ENCODE measurements around the gene ALG14. TPM values are rescaled to one million over a fixed set of nuclear protein-coding genes. Genes with fewer than 3 reads are reported as not detected.
A peak's percentile ranks its signal among the peaks of the same experiment; 100 is the strongest.

Gene ALG14, protein sequence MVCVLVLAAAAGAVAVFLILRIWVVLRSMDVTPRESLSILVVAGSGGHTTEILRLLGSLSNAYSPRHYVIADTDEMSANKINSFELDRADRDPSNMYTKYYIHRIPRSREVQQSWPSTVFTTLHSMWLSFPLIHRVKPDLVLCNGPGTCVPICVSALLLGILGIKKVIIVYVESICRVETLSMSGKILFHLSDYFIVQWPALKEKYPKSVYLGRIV
- total RNA-seq (2.6 and 3.3 TPM in 2 replicates), polyA plus RNA-seq (0.48 and 0.92 TPM in 2 replicates), polyA minus RNA-seq (0.43 and 1.4 TPM in 2 replicates)
- total RNA-seq (2013) = 2.9 TPM

DNA sequence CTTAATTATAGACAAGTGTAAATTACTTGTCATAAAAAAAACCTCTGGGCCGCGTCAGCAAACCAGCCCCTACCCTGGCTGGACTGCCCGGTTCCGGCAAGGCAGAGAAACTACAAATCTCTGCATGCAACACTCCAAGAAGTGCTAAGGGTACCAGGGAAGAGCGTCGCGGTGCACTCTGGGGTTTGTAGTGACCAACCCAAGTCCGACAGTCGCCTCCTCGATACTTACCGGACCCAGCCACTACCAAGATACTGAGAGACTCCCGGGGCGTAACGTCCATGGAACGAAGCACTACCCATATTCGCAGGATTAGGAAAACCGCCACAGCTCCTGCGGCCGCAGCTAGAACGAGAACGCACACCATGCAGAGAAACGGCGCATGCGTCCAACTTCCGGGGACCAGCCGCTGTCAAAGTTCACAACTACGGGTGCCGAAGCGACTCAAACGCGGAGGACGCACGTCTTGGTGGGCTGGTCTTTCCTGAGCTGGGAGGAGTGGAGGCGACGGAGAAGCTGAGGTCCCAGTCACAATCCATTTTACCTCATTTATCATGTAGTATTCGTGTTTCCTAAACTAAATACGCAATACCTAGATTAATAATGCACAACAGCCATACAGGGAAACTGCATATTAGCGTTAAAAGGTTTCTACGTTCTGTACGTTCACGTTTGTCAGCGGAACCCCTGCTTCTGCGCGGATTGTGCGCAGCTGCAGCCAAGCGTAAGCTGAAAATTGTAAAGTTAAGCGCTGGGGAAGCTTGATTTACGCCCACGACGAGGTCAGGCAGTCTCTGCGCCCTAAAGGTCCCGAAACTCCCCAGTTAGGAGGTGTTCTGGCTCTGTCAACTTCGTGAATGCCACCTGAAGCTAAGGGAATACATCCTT, at the start of gene ALG14:
Gene ALG14, minus strand, starts transcription at position 420 of the 888 bp plus-strand sequence. Its CDS starts 53 bp downstream, at position 367.
- intact Hi-C loops (cut with micrococcal nuclease) = loop anchor here (1.0 to 5.0 kb wide), 8 partner anchors 30 to 1890 kb away; partner anchors contain the start of genes ABCD3, CCDC18, CNN3 and PTBP2
- no peaks in the 10 kb centered on the region for H3K36me3 ChIP-seq (replicated peaks in 1 of 2; ENCODE audit: control extremely low read depth in 1 of 2, control insufficient read depth in 1 of 2, extremely low read depth in 1 of 2, insufficient read depth in 2 of 2, low read length in 1 of 2)
- H3K4me3 ChIP-seq (ENCODE audit: control extremely low read depth in 1 of 5, extremely low read depth in 1 of 5, insufficient read depth in 1 of 5, low read depth in 2 of 5, low read length in 4 of 5) = peak within 1 kb of the TSS; percentile 78 to 92 (median 86)
- peak; percentile 98 for DNase-seq
- peaks cover 11 to 14% of the 10 kb centered on the region in 2 donors for H3K4me1 ChIP-seq (ENCODE audit: control insufficient read depth in 2 of 2, insufficient read depth in 2 of 2, low read length in 2 of 2)
- H3K9me3 Mint-ChIP-seq (ENCODE audit: insufficient read depth) = no peaks in the 10 kb centered on the region
- peak within 1 kb of the TSS; percentile 86 for H2AFZ ChIP-seq (ENCODE audit: insufficient read depth, low read depth, low read length, poor library complexity, severe bottlenecking)
- under 1% methylated on average over 45 of the region's 53 CpGs for WGBS (ENCODE audit: insufficient coverage)
- H3K4me3 Mint-ChIP-seq = peak within 1 kb of the TSS; percentile 98
- H3K9me3 ChIP-seq (ENCODE audit: control extremely low read depth in 1 of 3, control insufficient read depth in 2 of 3, insufficient read depth in 1 of 3, low read length in 2 of 3) = no peaks in the 10 kb centered on the region
- H3K27me3 Mint-ChIP-seq = no peaks in the 10 kb centered on the region
- ATAC-seq (ENCODE audit: low read depth) = peak; percentile 95
- POLR2A ChIA-PET = interaction anchor here (0.6 to 1.0 kb wide), 4 partner anchors 12 to 1727 kb away, joined by 4 to 8 read pairs (median 5); partner anchors contain the start of genes DR1 and RWDD3
- peaks cover 20% of the 10 kb centered on the region for H3K4me1 Mint-ChIP-seq
- H3K4me2 ChIP-seq (replicated peaks; ENCODE audit: low read depth, low read length, poor library complexity, severe bottlenecking) = peak within 1 kb of the TSS; percentile 72
- CTCF ChIA-PET = interaction anchor here (1.0 to 3.0 kb wide), 8 partner anchors 12 to 556 kb away, joined by 3 to 36 read pairs (median 10); partner anchors contain the start of genes RWDD3 and TLCD4
- peaks cover 0 to 2% (median 0%) of the 10 kb centered on the region in 4 experiments for H3K27me3 ChIP-seq (replicated peaks in 1 of 4; ENCODE audit: control extremely low read depth in 1 of 4, control insufficient read depth in 3 of 4, insufficient read depth in 4 of 4, low read length in 3 of 4)
- TF ChIP-seq, protein P1, sequence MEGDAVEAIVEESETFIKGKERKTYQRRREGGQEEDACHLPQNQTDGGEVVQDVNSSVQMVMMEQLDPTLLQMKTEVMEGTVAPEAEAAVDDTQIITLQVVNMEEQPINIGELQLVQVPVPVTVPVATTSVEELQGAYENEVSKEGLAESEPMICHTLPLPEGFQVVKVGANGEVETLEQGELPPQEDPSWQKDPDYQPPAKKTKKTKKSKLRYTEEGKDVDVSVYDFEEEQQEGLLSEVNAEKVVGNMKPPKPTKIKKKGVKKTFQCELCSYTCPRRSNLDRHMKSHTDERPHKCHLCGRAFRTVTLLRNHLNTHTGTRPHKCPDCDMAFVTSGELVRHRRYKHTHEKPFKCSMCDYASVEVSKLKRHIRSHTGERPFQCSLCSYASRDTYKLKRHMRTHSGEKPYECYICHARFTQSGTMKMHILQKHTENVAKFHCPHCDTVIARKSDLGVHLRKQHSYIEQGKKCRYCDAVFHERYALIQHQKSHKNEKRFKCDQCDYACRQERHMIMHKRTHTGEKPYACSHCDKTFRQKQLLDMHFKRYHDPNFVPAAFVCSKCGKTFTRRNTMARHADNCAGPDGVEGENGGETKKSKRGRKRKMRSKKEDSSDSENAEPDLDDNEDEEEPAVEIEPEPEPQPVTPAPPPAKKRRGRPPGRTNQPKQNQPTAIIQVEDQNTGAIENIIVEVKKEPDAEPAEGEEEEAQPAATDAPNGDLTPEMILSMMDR (IDR thresholded peaks at IDR 0.05) = no peak
- TF ChIP-seq EZH2 (IDR thresholded peaks at IDR 0.05; ENCODE audit: borderline replicate concordance, insufficient read depth, low read depth, low read length, poor library complexity, severe bottlenecking) = no peak
- peaks cover 4% of the 10 kb centered on the region for H3K79me2 ChIP-seq (ENCODE audit: control insufficient read depth, insufficient read depth, low read length)
- peak within 1 kb of the TSS; percentile 66 to 70 for H3K27ac ChIP-seq (ENCODE audit: low read length in 2 of 2)
- peak within 1 kb of the TSS; percentile 70 for H3K9ac ChIP-seq (ENCODE audit: low read length)
- no peaks in the 10 kb centered on the region for H4K20me1 ChIP-seq (ENCODE audit: control insufficient read depth, insufficient read depth, low read length, poor library complexity, severe bottlenecking)
- peak within 1 kb of the TSS; percentile 99 for H3K27ac Mint-ChIP-seq
